ENCODE data around the gene SLC30A1.
"Not testable (repeated sequence)": the region's sequence is repeated elsewhere in the genome, so short reads cannot be mapped to it uniquely, and the experiment has no call there.

SLC30A1 gene

DNA sequence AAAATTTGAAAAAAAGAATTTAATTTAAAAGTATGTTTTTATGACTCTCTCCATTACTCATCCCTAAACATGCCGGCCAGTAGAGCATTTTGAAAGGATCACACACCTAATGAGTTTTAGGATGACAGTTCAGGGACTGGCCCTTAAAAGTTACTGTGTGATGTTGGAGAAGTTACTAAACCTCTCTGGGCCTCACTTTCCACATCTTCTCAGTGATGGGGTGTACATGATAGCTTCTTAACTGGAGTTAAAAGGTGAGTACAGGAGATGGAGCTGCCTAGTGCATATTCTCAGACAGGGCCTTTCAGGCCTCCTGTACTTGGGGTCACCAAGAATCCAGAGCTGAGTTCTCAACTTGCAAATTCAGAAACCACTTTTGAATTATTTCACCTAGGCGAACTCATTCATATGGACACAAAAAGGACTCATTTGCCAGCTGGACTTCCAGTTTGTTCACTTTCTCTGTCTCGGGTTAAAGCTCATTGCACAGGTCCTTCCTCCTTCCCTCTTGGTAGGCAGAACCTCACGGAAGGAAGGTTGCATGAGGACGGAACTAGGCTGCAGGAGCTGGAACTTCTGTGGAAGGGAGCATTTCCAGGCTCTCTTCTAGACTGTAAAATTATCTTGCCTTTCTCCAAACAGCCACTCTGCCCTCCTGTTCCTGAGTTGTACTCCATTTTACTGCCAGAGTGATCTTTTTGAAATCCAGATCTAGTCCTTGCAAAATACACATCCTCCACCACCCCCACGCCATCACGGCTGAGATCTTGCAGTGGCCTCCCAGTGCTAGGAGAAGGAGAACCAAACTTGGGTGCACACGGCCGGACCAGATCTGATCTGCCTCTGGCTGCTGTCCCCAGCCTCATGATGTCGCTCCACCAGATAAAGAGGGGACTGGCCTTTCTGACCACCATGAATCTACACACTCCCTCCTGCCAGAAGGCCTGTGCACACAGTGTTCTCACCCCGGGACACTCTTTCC is 4.3 kb upstream of the SLC30A1 start:
- no peak for DNase-seq (ENCODE audit: low read depth in 2 of 2)

DNA sequence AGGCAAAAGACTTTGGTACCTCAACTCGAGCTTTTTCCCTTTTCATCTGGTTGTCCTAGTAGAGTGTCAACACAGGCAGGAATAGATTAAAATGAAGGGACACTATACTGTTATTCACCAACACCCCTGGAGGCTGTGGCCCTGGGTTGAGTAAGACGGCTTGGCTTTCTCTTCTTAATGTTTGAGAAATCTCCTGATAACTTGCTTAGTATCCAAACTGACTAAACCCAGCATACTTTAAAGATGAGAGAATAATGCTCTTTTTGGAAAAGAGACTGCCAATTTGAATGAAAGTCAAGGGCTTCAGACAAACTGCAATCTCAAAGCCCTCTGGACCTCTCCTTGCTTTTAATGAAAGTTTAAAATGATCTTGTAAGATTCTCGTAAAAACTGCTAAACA is 2.6 kb upstream of the SLC30A1 start:
- DNase-seq (ENCODE audit: low read depth in 2 of 2) = no peak

DNA sequence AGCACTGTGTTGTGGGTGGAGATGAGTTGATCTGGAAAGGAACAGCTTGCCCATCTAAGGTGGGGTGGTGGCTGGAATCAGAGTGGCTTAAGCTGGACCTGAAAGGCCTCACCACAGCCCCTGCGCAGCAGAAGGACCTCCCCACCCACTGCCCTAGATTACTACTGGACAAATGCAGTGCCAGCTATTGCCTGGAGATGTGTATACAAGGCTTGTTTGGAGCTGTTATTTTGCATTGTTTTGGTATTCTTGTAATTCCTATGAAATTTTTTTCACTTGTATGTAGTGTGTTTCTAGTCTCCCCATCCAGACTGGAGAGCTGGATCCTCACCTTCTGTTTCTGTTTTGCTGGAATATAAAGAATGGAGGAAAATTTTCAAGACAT is 1.3 kb upstream of the SLC30A1 start:
- no peak for DNase-seq (ENCODE audit: low read depth in 2 of 2)

DNA sequence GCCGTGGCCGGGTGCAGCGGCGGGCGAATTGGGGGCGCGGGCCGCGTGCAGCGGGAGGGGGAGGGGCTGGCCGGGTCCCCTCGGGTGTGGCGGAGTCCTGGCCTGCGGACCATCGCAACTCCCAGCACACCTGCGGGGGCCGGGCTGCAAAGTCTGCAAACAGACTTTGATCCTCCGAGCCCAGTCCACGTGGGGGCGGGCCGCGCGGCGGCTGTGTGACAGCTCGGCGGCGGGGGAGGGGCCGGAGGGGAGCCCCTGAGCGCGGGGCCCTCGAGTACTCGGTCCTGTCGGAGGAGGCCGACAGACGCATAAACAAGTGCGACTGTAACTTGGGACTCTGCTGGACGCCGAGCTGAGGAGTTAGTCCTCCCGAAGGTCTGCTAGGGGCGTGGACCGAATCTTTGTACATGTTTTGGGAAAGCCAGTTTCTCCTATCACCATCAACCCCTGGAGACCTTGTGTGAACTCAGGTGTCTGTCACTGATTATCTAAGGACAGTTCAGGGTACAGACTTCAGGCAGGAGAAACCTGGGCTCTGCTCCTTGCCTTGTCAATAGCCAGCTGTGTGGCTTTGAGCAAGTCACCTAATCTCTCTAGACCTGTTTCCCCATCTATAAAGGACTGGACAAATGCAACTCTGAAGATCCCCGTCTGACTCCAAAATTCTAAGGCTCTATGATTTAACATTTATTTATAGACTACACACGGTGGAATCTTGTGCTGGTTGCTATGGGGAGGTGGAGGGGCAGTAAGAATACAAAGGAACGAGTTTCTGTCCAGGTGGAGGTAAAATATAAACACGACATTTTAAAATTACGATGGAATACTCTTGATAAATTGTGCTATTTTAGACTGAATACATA is 710 bp upstream of the SLC30A1 start:
- no peak for DNase-seq (ENCODE audit: low read depth in 2 of 2)

DNA sequence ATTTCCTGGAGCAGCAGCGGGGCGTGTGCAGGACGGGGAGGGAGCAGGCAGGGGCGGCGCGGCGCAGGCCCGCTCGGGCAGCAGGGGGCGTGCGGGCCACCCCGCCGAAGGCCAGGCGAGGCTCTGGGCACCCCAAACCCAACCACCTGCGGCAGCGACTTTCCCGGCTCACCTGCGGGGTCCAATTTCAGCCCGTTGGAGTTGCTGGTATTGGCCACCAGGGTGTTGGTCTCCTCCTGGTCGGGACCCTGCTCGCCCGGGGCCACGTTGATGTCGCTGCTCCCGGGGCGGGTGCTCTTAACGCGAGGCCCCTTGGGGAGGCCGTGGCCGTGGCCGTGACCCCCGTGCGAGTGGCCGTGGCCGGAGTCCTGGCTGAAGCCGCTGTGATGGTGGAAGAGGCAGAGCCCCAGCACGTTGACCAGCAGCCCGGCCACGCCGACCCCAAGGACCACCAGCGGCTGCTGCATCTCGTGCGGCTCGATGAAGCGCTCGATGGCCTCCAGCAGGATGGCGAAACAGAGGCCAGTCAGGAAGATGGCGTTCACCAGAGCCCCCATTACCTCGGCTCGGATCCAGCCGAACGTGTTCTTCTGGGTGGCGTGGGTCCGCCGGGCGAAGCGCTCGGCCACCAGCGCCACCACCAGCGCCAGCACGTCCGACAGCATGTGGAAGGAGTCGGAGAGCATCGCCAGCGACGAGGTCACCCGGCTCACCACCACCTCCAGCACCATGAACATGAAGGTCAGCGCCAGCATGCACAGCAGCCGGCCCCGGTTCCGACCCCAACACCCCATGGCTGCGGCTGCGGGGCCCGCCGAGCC is 932 bp downstream of the SLC30A1 start:
- DNase-seq (ENCODE audit: low read depth in 2 of 2) = peak; percentile 53 to 56

DNA sequence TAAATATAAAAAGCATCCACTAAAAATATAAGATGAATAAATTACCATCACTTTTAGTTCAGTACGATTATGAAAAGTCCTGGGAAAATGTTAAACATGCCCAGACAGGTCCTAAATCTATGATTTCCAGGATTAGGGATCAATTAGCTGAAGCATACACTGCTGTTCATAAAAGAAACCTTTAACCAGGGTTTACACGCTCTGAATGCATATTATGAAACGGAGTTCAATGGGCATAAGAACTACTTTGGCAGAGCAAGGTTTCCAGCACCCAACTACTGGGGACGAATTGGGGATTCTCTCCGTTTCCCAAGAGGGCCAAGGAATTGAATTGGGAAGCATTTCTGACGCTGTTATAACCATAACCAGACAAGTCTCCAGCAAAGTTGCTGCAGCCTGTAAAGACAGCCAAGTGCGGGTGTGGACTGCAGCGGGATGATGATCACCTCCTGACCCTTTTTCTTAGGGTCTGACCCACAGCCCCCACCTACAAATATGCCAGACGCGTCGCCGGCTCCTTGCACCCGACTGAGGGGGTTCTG is 1.6 kb downstream of the SLC30A1 start:
- DNase-seq (ENCODE audit: low read depth in 2 of 2) = no peak

DNA sequence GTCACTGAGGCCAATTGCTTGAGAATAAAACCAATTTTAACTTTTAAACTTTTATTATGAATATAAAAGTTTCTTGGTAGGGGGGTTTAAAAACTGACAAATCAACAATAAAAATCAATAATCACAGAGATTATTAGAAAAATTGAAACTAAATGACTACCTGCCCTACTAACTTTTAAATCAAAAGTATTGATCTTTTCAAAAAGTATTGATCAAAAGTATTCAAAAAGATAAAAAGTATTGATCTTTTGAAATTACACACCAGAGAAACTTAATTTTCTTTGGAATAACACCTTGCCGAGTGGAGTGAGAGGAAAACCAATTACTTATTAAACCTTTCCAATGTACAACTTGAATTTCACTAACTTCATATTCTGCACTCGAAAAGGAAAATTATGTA is 2.2 kb downstream of the SLC30A1 start:
- DNase-seq (ENCODE audit: low read depth in 2 of 2) = no peak

DNA sequence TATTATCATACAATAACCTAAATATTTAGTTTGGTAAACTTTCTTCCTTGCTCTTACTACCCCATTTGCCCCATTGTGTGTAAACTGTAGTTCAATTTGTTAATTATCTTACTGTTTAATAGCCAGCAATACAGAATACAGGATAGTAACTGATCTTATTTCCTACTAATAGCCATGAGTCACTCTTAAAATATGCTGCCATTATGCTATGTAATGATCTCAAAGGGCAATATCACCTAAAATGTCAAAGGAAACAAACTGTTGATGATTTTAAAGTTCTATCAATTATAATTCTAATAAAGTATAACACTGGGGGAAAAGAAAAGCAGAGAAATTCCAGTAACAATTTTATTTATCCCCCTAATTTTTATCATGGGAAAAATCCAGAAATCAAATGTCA is 4.3 kb downstream of the SLC30A1 start:
- no peak for DNase-seq (ENCODE audit: low read depth in 2 of 2)

DNA sequence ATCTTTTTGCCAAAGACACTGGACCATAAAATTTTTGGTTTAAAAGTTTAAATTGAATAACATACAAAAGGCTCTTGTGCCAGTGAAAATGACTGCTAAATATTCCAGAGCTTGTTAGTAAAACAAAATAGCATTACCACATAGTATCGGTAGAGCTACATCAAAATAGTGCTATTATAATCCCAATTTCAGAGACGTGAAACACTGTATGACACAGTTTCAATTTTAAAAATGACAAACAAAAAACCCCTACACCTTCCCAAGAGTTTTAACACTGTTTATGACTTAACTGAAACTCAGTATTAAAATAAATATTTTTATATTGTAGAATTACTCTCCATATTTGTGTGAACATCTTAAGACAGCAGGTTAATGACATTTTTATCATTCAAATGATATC is 7.0 kb downstream of the SLC30A1 start:
- DNase-seq (ENCODE audit: low read depth in 2 of 2) = no peak

DNA sequence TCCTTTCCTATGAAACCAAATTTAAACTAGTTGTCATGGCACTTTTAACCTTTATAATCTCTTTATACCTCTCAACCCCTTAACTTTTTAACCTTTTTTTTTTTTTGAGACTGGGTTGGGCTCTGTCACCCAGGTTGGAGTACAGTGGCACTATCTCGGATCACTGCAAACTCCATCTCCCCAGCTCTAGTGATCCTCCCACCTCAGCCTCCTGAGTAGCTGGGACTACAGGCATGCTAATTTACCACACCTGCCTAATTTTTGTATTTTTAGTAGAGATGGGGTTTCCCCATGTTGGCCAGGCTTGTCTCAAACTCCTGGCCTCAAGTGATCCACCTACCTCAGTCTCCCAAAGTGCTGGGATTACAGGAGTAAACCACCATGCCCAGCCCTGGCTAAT is 8.6 kb downstream of the SLC30A1 start:
- DNase-seq (ENCODE audit: low read depth in 2 of 2) = not testable (repeated sequence)

DNA sequence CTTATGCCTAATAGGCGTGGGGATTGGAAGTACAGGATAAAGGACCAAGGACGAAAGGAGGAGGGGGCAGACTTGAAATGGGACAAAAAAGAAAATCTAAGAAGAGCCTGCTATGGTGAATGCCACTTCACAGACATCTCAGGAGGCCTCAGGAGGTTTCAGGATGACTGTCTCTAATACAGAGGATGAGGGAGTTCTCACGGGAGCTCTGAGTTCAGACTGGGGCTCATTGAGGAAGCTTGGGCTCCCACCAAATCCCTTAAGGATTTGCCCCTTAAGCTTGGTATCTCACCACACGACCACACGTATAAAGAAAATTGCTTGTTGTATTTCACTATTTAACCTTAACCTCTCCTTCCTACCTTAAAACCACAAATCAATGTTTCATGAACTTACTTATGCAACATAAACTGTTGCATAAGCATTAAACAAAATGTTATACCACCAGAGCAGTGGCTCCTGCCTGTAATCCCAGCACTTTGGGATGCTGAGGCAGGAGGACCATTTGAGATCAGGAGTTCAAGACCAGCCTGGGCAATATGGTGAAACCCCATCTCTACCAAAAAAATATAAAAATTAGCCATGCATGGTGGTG is 12.4 kb downstream of the SLC30A1 start:
- DNase-seq (ENCODE audit: low read depth in 2 of 2) = no peak

DNA sequence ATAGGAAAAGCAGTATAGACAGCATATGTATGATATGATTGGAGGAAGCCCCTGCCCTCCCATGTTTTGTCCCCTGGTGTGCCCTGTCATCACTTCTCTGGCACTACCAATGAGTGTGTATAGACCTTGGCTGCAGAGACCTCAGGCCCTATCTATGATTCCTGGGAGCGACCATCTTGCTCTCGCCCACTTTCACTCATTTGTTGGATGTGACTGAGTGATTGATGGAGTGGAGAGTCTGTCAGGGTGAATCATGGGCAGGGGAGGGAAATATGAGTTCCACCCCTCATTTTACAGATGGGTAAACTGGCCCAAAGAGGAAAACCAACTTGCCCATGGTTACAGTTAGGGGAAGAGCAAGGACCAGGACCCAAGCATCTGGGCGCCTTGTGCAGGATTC is 14.9 kb downstream of the SLC30A1 start:
- no peak for DNase-seq (ENCODE audit: low read depth in 2 of 2)

DNA sequence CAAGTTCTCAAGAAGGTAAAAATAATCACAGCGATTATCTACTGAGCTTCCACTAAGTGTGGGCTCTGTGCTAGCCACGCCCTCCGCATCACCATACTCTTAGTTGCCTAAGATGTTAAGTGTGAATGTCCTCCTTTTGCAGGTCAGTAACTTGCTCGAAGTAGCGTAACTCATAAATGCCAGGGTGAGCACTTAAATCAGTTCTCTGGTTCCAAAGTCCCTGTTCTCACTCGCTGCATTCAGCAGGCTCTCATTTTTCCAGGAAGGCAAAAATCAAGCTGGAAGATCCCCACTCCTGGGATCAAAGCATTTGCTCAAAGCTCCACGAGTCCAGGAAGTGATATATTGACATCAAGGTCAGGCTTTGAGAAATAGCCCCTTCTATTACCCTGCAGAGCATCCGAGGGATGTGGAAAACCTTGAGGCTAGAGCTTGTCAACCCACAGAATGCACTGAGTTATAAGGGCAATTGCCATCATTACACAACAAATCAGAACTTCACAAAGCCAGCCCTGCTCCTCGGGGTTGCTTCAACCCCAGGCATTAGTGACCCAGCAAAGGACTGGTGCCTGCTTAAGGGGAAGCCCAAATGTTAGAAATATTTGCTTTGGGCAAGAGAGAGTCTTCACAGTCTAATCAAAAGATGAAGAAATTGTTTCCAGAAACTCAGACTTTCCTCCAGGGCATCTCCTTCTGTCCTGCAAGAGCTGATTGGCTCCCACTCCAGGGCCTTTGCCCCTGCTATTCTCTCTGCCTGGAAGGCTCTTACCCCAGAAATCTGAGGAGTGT is 19.5 kb downstream of the SLC30A1 start:
- no peak for DNase-seq (ENCODE audit: low read depth in 2 of 2)

DNA sequence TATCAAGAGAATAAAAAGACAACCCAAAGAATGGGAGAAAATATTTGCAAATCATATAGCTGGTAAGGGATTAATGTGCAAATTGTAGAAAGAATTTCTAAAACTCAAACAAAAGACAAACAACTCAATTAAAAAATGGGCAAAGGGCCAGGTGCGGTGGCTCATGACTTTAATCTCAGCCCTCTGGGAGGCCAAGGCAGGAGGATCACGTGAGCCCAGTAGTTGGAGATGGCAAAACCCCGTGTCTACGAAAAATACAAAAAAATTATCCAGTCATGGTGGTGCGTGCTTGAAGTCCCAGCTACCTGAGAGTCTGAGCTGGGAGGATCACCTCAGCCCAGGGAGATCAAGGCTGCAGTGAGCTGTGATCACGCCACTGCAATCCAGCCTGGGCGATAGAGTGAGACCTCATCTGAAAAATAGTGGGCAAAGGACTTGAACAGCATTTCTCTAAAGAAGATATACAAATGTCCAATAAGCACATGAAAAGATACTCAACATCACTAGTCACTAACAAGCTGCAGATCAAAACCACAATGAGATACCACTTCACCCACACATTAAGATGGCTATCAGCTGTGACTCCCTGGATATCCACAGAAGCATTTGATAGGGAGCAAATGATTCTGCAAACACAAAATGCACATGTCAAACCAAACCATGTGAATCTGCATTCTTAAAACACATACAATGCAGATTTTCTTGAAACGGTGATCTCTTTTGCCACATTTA is 20.9 kb downstream of the SLC30A1 start:
- DNase-seq (ENCODE audit: low read depth in 2 of 2) = no peak

DNA sequence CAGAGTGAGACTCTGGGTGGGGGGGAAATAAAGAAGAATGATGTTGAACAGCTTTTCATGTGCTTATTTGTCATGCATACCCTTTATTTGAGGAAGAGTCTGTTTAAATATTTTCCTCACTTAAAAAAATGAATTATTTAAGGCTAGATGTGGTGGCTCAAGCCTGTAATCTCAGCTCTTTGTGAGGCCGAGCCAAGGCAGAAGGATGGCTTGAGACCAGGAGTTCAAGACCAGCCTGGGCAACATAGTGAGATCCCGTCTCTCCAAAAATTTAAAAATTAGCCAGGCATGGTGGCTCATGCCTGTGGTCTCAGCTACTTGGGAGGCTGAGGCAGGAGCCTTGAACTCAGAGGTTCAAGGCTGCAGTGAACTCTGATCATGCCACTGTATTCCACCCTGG is 25.4 kb downstream of the SLC30A1 start:
- no peak for DNase-seq (ENCODE audit: low read depth in 2 of 2)

DNA sequence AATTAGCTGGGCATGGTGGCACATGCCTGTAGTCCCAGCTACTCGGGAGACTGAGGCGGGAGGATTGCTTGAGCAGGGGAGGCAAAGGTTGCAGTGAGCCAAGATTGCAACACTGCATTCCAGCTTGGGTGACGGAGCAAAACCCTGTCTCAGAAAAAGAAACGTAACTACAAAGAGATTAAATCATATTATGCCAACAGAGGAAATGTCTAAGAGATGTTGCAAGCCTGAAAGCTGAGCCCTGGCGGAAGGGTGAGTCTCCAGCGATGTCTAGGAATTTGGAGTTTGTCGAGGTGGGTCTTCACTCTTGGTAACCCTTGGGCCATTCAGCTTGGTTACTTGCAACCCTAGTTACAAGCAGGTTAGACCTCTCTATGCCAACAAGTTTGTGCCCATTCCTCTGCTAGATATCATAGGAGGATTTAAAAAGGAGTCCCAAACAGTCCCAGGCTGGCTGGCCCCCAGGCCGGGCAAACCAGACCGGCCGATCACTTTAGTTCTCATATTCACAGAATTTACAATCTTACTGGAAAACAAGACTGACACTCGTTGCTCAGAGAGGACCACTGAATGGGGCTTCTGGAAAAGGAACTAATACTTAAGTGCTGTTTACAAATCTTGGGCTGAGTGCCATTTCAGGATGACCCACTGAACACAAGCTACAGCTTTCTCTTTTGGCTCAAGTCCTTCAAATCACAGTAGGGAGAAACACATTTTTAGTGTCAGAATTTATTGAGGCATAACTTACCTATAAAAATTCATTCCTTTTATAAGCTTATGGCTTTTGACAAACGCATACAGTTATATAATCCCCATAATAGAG is 27.1 kb downstream of the SLC30A1 start:
- no peak for DNase-seq (ENCODE audit: low read depth in 2 of 2)

DNA sequence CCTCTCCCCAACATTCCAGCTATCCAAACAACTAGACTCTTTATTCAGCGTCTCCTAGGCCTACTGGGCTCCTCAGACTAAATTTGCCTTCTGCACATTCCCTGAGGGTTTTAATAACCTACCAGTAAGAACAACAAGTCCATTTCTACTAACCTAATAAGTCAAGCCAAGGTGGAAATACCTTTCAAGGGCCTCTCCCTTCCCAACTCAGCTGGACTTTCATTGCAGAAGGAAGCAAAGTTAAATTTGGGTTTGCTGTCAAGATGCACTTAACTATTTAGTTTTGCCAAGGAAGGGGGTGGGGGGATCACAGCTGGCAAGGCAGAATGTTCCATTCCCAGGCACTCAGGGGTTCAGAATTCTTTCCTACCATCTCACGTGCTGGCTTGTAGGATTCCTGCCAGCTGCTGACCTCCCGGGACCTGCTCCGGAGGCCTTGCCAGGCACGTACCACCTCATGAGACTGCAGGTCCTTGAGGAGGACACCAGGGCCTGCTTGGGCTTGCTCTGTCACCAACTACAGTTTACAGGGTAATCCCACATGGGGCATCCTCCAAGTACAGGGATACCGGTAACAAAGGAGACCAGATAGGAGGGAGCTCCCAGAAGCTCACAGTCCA is 29.8 kb downstream of the SLC30A1 start:
- DNase-seq (ENCODE audit: low read depth in 2 of 2) = no peak

DNA sequence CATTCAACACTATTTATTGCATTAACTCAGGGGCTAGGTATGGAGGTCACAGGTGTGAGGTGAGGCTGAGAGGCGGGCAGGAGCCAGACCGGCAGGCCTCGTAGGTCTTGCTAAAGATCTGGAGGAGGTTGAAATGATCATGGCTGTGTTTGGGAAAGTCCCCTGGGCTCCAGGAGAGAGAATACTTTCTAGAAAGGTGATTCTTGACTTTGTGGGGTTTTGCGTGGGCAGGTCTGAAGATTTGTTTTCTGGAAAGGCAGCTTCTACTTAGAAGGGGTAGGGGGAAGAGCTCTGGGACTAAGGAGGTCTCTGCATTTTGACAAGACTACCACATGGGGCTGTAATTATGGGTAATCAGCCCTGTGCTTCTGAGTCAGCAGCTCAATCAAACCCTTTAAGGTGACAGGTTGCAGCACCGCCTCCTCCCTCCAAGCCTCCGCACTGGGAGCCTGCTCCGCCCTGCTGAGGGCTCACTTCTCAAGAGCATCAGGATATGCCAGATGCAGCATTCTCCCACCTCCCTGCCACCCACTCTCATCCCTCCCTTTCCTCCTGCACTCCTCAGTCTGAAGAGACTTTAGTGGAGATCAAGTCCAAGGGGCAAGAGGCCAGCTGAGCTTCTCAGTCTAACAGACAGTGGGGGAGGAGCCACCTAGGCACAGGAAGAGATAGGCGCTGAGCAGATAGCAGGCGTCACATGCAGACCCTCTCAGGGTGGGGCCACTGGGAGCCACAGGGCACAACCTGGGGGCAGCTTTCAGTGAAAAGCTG is 30.5 kb downstream of the SLC30A1 start:
- no peak for DNase-seq (ENCODE audit: low read depth in 2 of 2)

All from stimulated activated CD4-positive, alpha-beta T cell treated with anti-CD3 and anti-CD28 coated beads, Interleukin-12 subunit alpha, Interleukin-12 subunit beta, amount 100 ng/mL, for 24 hours (primary cell).